GM21737 (cell line): Measurements from ENCODE around the gene NUP205.

Experiments used
- ATAC-seq: cut with Tn5 transposase; IDR thresholded peaks from one replicate; pipeline ENCODE4 v1.9.1; 2021; ENCODE audit warnings: mild to moderate bottlenecking, moderate library complexity; ENCODE audit not compliant: unreplicated experiment

Gene NUP205

GRCh38 chr7:135541029-135541428 lies 16.7 kb upstream of the NUP205 start:
- ATAC-seq = no peak

- no peak for ATAC-seq
These were observed 7.5 kb upstream of the NUP205 start for GRCh38 chr7:135550196-135550595.

DNA sequence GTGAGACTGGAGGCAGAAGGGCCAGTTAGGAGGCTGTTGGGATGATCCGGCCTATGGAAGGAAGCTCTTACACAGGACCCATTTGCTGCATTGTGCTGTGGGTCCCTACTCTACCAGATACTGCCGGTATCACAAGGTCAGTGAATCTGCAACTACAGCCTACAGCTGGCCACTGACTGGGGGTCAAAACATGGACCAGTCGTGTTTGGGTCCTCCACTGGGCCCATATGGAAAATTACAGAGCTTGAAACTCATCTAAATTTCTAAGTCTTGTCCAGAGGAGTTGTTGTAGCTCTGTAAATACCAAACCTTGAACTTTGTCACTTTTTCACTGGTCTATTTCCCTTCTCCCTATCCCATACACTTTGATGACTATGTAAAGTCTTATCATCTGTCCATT lies 5.6 kb upstream of the NUP205 start:
- ATAC-seq = no peak

DNA sequence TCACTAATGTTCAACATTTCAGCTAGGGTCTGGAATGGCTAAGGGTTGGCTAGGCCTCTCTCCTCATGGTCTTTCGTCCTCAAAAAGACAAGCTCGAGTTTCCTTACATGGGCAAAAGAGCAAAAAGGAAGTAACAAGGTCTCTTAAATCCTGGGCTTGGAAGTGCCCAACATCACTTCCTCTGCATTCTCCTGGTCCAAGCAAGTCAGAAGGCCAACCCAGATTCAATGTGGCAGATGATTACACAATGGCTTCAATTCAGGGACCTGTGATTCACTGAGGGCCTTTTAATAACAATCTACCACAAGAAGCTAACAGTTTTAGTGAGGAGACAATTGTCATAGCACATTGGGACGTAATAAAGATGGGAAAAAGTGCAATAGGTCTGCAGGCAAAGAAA lies 4.4 kb upstream of the NUP205 start:
- ATAC-seq = no peak

- ATAC-seq = peak; percentile 72
These were observed 635 bp downstream of the NUP205 start for GRCh38 chr7:135558337-135558767.

DNA sequence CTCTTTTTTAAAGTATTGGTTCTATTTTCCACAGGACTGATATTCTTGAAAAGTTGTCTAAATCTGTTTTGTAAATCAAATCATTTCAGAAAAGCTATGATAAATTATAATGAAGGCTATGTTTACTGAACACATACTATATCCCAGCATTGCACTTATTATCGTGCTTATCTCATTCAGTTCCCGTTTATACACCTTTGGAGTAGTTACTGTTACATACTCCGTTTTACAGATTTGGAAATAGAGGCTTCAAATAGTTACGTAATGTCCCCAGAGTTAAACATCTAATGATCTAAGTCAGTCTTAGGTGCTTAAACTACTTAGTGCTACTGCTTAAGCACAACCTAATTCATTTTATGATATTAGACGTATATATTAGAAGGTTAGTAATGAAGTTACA lies 1.2 kb downstream of the NUP205 start:
- ATAC-seq = no peak

DNA sequence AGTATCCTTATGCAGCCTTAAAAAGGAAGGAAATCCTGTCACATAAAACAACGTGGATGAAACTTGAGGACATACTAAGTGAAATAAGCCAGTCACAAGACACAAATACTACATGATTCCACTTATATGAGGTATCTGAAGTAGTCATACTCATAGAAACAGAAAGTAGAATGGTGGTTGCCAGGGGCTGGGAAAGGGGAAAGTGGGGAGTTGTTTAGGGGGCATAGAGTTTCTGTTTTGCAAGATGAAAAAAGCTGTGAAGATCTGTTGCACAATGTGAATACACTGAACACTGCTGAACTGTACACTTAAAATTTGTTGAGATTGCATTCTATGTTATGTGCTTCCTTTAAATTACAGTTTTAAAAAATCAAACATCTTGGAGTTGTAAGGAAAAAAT lies 2.9 kb downstream of the NUP205 start:
- ATAC-seq = no peak

DNA sequence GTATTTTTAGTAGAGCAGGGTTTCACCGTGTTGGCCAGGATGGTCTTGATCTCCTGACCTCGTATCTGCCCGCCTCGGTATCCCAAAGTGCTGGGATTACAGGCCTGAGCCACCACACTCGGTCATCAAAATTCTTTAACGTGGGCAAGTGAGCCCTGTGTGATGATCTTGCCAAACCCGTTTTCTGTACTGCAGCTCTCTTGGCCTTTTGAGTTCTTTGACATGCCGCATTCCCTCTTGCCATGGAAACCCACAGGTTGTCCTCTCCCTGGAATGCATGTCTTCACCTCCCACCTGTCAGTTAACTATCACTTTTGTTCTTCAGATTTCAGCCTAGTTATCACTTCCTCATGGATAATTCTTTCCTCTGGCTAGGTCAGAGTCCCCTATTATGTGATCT lies 5.0 kb downstream of the NUP205 start:
- no peak for ATAC-seq

DNA sequence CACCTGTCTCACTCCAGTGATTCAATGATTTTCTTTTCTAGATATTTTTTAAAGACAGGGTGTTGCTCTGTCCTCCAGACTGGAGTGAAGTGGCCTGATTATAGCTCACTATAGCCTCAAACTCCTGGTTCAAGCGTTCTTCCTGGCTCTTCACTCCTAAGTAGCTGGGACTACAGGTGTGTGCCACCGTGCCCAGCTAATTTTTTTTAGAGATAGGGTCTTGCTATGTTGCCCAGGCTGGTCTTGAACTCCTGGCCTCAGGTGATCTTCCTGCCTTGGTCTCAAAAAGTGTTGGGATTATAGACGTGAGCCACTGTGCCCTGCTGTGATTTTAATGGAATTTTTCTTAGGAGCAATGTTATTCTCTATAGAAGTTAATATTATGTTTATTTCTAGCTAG lies 14.1 kb downstream of the NUP205 start:
- ATAC-seq = no peak

GRCh38 chr7:135573541-135573940 lies 15.8 kb downstream of the NUP205 start:
- no peak for ATAC-seq

DNA sequence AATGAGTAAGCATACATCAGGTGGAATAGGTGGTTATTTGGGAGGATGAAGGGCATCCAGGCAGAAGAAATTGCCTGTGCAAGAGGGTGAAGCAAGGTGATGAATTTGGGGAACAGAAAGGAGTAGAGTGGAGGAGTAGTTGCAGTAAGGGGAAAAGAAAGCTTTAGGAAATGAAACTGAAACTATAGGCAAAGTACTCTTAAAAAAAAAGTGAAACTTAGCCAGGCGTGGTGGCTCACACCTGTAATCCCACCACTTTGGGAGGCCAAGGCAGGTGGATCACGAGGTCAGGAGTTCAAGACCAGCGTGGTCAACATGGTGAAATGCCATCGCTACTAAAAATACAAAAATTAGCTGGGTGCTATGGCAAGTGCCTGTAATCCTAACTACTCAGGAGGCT lies 17.6 kb downstream of the NUP205 start:
- ATAC-seq = no peak

GRCh38 chr7:135578569-135578968 lies 20.9 kb downstream of the NUP205 start:
- no peak for ATAC-seq

DNA sequence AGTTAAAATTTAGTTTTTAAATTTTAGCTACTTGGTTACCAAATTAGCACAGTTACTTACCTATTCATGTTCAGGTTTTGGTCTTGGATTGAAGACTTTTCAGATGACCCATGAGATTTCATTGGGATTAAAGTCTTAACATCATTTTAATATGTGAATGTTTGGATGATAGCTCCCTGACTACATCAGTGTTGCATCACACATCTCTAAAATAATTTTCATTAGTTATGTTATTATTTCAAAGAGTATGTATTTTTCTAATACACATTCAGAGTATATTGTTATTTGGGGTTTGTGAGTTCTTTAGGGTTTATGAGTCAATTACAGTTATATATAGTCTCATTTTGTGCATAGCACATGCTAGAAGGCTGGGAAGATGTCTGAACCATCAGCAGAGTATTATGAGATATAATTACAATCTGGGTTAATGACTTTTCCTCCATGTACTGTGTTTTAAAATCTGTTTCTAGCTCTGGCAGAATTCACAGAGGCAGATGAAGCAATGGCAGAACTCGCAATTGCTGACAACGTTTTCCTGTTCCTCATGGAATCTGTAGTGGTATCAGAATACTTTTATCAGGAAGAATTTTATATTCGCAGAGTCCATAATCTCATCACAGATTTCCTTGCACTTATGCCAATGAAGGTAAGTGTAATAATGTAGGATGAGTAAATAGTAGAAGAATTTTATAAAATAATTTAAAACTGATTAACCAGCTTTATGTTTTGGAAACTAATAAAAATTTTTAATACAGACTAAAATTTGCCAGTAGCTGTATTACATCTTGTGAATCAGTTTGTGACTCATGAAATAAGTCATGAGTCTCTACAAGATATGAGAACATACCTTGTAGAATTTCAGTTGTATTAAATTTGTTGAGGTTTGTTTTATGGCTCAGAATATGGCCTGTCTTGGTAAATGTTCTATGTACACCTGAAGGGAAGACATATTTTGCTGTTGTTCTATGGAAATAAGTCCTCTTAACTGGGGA lies 26.9 kb downstream of the NUP205 start:
- no peak for ATAC-seq

GRCh38 chr7:135597181-135597925 lies 39.6 kb downstream of the NUP205 start:
- no peak for ATAC-seq

DNA sequence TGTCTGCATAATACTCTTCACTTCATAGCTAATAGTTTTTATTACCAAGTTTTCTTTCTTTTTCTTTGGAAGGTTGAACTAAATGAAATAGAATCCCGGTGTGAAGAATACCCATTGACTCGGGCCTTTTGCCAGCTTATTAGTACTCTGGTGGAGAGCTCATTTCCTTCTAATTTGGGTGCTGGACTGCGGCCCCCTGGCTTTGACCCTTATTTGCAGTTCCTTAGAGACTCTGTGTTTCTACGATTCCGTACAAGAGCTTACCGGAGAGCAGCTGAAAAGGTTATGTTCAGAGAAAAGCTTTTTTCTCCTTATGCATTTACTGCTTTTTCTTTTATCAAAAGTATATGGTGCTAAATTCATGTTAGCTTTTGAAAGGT lies 40.2 kb downstream of the NUP205 start:
- no peak for ATAC-seq

GRCh38 chr7:135599471-135599870 lies 41.8 kb downstream of the NUP205 start:
- ATAC-seq = no peak

DNA sequence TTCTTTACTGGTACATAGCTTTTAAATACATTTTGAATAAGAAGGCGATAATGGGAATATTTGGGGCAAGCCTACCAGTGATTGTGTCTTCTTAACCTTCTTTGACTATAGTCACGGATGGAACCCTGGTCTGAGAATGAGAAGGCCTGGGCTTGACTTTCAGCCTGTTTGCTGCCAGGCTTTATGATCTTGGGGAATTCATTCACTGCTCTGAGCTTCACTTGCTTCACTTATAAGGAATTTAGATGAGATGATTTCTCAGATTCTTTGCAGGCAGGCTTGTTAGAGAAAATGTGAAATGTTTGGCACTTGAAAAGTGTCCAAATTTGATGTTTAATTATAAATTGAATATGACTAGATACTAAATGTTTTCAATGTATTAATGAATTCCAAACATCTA lies 42.5 kb downstream of the NUP205 start:
- ATAC-seq = no peak

DNA sequence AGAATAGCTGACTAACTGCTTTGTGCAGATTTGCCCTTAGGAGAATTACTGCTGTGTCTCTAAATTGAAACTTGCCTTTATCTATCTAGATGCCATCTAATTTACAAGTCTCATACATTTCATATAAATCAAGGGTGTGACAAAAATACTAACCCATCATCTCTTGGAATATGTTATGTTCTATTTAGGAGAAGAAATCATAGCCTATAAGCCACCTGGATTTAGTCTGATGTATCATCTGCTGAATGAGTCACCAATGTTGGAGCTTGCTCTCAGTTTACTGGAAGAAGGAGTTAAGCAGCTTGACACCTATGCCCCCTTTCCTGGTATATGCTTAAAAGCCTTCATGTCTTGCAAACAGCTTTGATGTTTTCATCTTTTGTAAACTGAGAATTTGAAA lies 43.5 kb downstream of the NUP205 start:
- ATAC-seq = no peak

DNA sequence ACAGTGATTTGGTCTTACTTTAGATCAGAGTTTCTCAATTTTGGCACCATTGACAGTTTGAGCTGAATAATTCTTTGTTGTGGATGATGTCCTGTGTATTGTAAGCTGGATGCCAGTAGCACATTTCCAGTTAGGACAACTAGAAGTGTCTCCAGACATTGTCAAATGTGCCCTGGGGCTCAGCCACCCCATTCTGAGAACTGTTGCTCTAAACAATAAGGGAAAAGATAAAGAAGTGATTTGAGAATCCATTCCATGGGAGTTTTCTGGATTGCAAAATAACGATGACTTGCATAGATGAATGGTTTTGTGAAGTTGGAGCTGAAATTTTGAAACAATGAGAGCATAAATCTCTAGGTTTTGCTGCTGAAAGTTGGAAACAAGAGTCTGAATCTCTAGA lies 44.6 kb downstream of the NUP205 start:
- no peak for ATAC-seq

- no peak for ATAC-seq
These were observed 58.4 kb downstream of the NUP205 start for GRCh38 chr7:135616136-135616535.

GRCh38 chr7:135617781-135618180 lies 60.1 kb downstream of the NUP205 start:
- no peak for ATAC-seq

- ATAC-seq = no peak
These were observed 60.8 kb downstream of the NUP205 start for GRCh38 chr7:135618510-135618909.
